Stomach (tissue), 9 donors: Measurements from ENCODE around the gene WHRN. TPM values are rescaled to one million over a fixed set of nuclear protein-coding genes. Genes with fewer than 3 reads are reported as not detected.

ENCODE experiments used
- DNase-seq, 2 donors: peaks; one replicate each; pipeline versions ENCODE4 v3.0.0 to v3.0.0-alpha.2; 2013 to 2019
- H3K27ac ChIP-seq, 5 donors: fragments of 200-600 bp in 4 of 5; sonication (generic) in 4 of 5; one replicate each; pipeline ENCODE4 v1.5.1; 2013 to 2019; ENCODE audit warnings: mild to moderate bottlenecking in 1 of 5, moderate library complexity in 1 of 5
- H3K27me3 ChIP-seq, 3 donors: fragments of 200-600 bp; sonication (generic); one replicate each; pipeline ENCODE4 v1.5.1; 2017 to 2019; ENCODE audit warnings: mixed run types in 1 of 3
- H3K36me3 ChIP-seq, 4 donors: fragments of 200-600 bp; sonication (generic); 1 replicate in 3 of 4; 2 replicates in 1 of 4; pipeline ENCODE4 v1.5.1; 2016 to 2019
- H3K4me1 ChIP-seq, 4 donors: fragments of 200-600 bp; sonication (generic); one replicate each; pipeline ENCODE4 v1.5.1; 2016 to 2019
- H3K4me3 ChIP-seq, 4 donors: fragments of 200-600 bp; sonication (generic) in 3 of 4; one replicate each; pipeline ENCODE4 v1.5.1; 2016 to 2019; ENCODE audit warnings: mild to moderate bottlenecking in 1 of 4
- H3K9me3 ChIP-seq, 4 donors: fragments of 200-600 bp; sonication (generic); one replicate each; pipeline ENCODE4 v1.5.1; 2016 to 2019
- CTCF ChIP-seq, 7 experiments: fragments of 450-650 bp in 4 of 7; fragments of 200-600 bp in 3 of 7; sonication (generic) in 3 of 7; IDR thresholded peaks; one replicate each; pipeline ENCODE4 v1.5.1; 2016 to 2019; ENCODE audit warnings: antibody characterized with exemption in 7 of 7, control low read depth in 2 of 7, mild to moderate bottlenecking in 1 of 7
- EP300 ChIP-seq: sonication (generic); formaldehyde crosslinking; IDR thresholded peaks from one replicate; pipeline ENCODE4 v1.6.1; 2017; ENCODE audit warnings: antibody characterized with exemption
- POLR2A ChIP-seq, 4 donors: fragments of 450-650 bp; IDR thresholded peaks; one replicate each; pipeline ENCODE4 v1.6.1; 2016; ENCODE audit warnings: antibody characterized with exemption in 4 of 4, control low read depth in 2 of 4, mild to moderate bottlenecking in 1 of 4, moderate library complexity in 1 of 4
- POLR2AphosphoS5 ChIP-seq, 3 donors: sonication (generic); formaldehyde crosslinking; IDR thresholded peaks; one replicate each; pipeline ENCODE4 v1.6.1; 2016; ENCODE audit warnings: antibody characterized with exemption in 3 of 3
- WGBS, 5 donors: extraction: QIAGEN DNeasy Blood & Tissue Kit in 3 of 5; methylation state at CpG; one replicate each; pipeline versions ENCODE4 v1.1.5 to v1.1.7; 2013 to 2018; 5-methylcytosine and 5-hydroxymethylcytosine counted together
- intact Hi-C: fragments of 100-400 bp; cut with DNase I; formaldehyde crosslinking; loops from one replicate; pipeline ENCODE4 v1.15.1; 2023; ENCODE audit warnings: low total_unique reads
- polyA plus RNA-seq, 3 donors: library from polyadenylated mRNA; stranded (reverse); fragments of 200-250 nt; gene quantifications; one replicate each; pipeline ENCODE4 v1.2.3, GENCODE V29; 2013
- total RNA-seq, 5 donors: library from RNA; depleted of rRNA; stranded (reverse); fragments of >200 nt; gene quantifications; one replicate each; pipeline versions ENCODE4 v1.1.0 to v1.2.3, GENCODE V29; 2014 to 2016
- donor health status: healthy with polysubstance abuse.
- donor health status: Bipolar disorder and iron deficiency.
- donor health status: healthy.

The WHRN gene
- total and polyA plus RNA-seq, 8 donors, result 2.3 to 70.1 (median 4.8) TPM

- 44 to 65% (median 51%) methylated on average over 5 of the region's 5 CpGs for WGBS, 5 donors
Observed at GRCh38 chr9:114413861-114414301, 91.4 kb downstream of the WHRN start.

GRCh38 chr9:114412048-114412683, 93.1 kb downstream of the WHRN start:
- H3K36me3 ChIP-seq, result peaks cover 0 to 9% (median 1%) of the 10 kb centered on the region in 4 donors
- H3K27me3 ChIP-seq, result no peaks in the 10 kb centered on the region
- no peak overlapping the region for H3K4me3 ChIP-seq
- peak in 1 of 2 donors; percentile 23 for DNase-seq
- TF ChIP-seq CTCF (IDR thresholded peaks at IDR 0.05), result no peak
- TF ChIP-seq POLR2A (IDR thresholded peaks at IDR 0.05), result no peak
- TF ChIP-seq EP300, result no peak
- no peak for TF ChIP-seq POLR2AphosphoS5 (IDR thresholded peaks at IDR 0.05)
- H3K9me3 ChIP-seq, result no peaks in the 10 kb centered on the region
- intact Hi-C loops, result no loop called here
- no peak overlapping the region for H3K27ac ChIP-seq
- peaks cover 0 to 16% (median 7%) of the 10 kb centered on the region in 4 donors for H3K4me1 ChIP-seq
- 88 to 93% (median 90%) methylated on average over 9 to 12 of the region's 12 CpGs for WGBS, 5 donors

More at GRCh38 chr9:114413861-114414301, 91.4 kb downstream of the WHRN start:
- H3K9me3 ChIP-seq, result no peaks in the 10 kb centered on the region
- peak overlapping the region in 4 of 5 donors; percentile 26 to 75 (median 48) for H3K27ac ChIP-seq
- peaks cover 0 to 16% (median 7%) of the 10 kb centered on the region in 4 donors for H3K4me1 ChIP-seq
- peak in 2 of 3 donors; percentile 32 to 41 for TF ChIP-seq POLR2AphosphoS5 (IDR thresholded peaks at IDR 0.05)
- TF ChIP-seq EP300, result no peak
- H3K27me3 ChIP-seq, result no peaks in the 10 kb centered on the region
- intact Hi-C loops, result no loop called here
- no peak overlapping the region for H3K4me3 ChIP-seq
- DNase-seq, result peak in 1 of 2 donors; percentile 66
- peaks cover 0 to 19% (median 5%) of the 10 kb centered on the region in 4 donors for H3K36me3 ChIP-seq

GRCh38 chr9:114411452-114411851, 93.8 kb downstream of the WHRN start:
- no peak for DNase-seq
- Histone ChIP-seq H3K4me3 (no peak overlapping the region), H3K27me3 (no peaks in the 10 kb centered on the region), H3K9me3 (no peaks in the 10 kb centered on the region), H3K36me3 (peaks cover 0 to 13% (median 2%) of the 10 kb centered on the region in 4 donors), H3K4me1 (peaks cover 0 to 16% (median 7%) of the 10 kb centered on the region in 4 donors), H3K27ac (no peak overlapping the region)
- TF ChIP-seq CTCF (IDR thresholded peaks at IDR 0.05) (no peak), POLR2AphosphoS5 (IDR thresholded peaks at IDR 0.05) (no peak), EP300 (no peak), POLR2A (IDR thresholded peaks at IDR 0.05) (no peak)
- intact Hi-C loops, result no loop called here
- WGBS, 5 donors, result 79 to 91% (median 88%) methylated on average over 6 of the region's 6 CpGs

- TF ChIP-seq EP300 (no peak), POLR2AphosphoS5 (IDR thresholded peaks at IDR 0.05) (no peak), POLR2A (IDR thresholded peaks at IDR 0.05) (no peak), CTCF (IDR thresholded peaks at IDR 0.05) (no peak)
- 77 to 93% (median 87%) methylated on average over 8 of the region's 8 CpGs for WGBS, 5 donors
Observed at GRCh38 chr9:114410910-114411309, 94.4 kb downstream of the WHRN start.

GRCh38 chr9:114409842-114410241, 95.4 kb downstream of the WHRN start:
- Histone ChIP-seq H3K27ac (no peak overlapping the region), H3K4me3 (no peak overlapping the region), H3K4me1 (peaks cover 0 to 22% (median 11%) of the 10 kb centered on the region in 4 donors), H3K9me3 (no peaks in the 10 kb centered on the region), H3K27me3 (no peaks in the 10 kb centered on the region), H3K36me3 (peaks cover 0 to 16% (median 3%) of the 10 kb centered on the region in 4 donors)
- no peak for TF ChIP-seq EP300
- no peak for TF ChIP-seq POLR2A (IDR thresholded peaks at IDR 0.05)
- TF ChIP-seq POLR2AphosphoS5 (IDR thresholded peaks at IDR 0.05), result no peak
- TF ChIP-seq CTCF (IDR thresholded peaks at IDR 0.05), result no peak
- 71 to 86% (median 73%) methylated on average over 5 of the region's 5 CpGs for WGBS, 5 donors
- intact Hi-C loops, result loop anchor here (5.0 kb wide), 1 partner anchor 242 kb away; no protein-coding TSS in a partner anchor
- DNase-seq, result no peak

More at GRCh38 chr9:114410910-114411309, 94.4 kb downstream of the WHRN start:
- intact Hi-C loops, result no loop called here
- no peak overlapping the region for H3K4me3 ChIP-seq
- peaks cover 0 to 16% (median 8%) of the 10 kb centered on the region in 4 donors for H3K4me1 ChIP-seq
- DNase-seq, result no peak
- H3K27ac ChIP-seq, result no peak overlapping the region
- peaks cover 0 to 16% (median 3%) of the 10 kb centered on the region in 4 donors for H3K36me3 ChIP-seq
- no peaks in the 10 kb centered on the region for H3K27me3 ChIP-seq
- H3K9me3 ChIP-seq, result no peaks in the 10 kb centered on the region
